Activated CD4-positive, alpha-beta T cell treated with anti-CD3 and anti-CD28 coated beads, Interleukin-10, Interleukin-2, amounts not matched to agents 100 ng/mL and 50 ng/mL, durations not matched to agents 16 hours and 8 hours (primary cell): ENCODE data around the gene MEF2C.

Experiments
- DNase-seq: peaks from one replicate; pipeline ENCODE4 v3.0.0-alpha.2; 2020

The MEF2C gene

GRCh38 chr5:88671505-88672499, 211.2 kb downstream of the MEF2C start:
- no peak for DNase-seq

DNA sequence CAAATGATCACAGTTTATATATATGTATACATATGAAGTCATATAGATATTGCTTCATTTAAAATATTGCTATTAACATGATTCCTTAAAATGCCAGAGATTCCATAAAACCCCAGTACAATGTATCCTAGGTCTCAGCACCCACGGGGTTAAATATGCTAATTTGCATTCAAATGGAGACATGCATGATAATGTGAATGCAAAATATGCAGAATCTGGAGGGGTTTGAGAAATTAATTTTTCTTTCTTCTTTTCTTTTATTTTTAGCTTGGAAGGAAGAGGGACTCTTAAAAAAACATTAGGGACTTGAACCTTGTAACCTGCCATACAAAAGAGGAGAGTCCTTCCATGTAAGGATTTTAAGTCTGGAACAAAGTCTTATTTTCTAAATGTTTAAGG, 211.9 kb downstream of the MEF2C start:
- no peak for DNase-seq

- no peak for DNase-seq
Measured at GRCh38 chr5:88670461-88670860, 212.5 kb downstream of the MEF2C start.

GRCh38 chr5:88669371-88670050, 213.5 kb downstream of the MEF2C start:
- no peak for DNase-seq

GRCh38 chr5:88667496-88668201, 215.3 kb downstream of the MEF2C start:
- DNase-seq, result no peak
